EH (cell line): Measurements from ENCODE around the gene CRYBG2.

Source experiments
- DNase-seq: peaks from one replicate; pipeline ENCODE4 v3.0.0-alpha.2; 2015; ENCODE audit warnings: low read depth

CRYBG2 gene

GRCh38 chr1:26279456-26280332, 74.2 kb downstream of the CRYBG2 start, which contains the start of gene SH3BGRL3:
Gene SH3BGRL3 (plus strand): TSS chr1:26280086. CDS start chr1:26280156, 70 bp downstream.
- peak; percentile 87 for DNase-seq

GRCh38 chr1:26278724-26279455, 75.0 kb downstream of the CRYBG2 start:
- peak; percentile 87 for DNase-seq

DNA sequence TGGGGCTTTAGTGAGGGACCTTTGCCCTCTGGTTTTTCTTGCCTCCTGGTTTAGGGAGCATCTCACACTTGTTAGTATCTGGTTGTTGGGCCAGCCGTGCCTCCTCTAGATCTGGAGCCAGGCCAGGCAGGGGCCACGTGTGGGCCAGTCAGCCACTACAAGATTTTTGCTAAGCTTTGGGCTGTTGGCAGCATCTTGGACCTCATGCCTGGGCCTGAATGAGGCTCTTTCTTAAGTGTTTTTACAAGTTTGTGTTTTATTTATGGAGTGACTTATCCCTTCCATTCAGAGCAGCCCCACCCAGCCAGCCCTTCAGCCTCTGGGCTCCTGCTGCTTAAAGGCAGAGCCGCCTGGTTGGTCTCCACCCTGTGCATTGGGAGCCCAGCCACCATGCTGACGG, 75.6 kb downstream of the CRYBG2 start:
- DNase-seq, result peak; percentile 93

DNA sequence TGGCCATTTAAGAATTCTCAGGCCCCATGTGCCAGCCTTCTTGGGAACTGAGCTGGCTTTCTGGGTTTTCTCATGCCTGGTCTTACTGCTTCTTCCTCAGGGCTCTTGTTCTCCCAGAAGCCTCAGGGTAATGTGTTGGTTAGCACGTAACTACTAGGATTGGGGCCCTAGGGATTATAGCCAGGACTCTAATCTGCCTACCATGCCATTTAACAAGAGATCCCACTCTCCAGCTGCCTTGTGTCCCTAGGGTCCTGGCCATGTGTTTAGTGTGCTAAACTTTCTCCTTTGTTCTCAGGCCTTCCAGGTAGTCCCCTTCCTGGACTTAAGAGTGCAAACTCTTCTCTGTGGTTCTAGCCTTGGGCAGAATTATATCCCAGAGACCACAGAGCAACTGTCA, 76.2 kb downstream of the CRYBG2 start:
- no peak for DNase-seq

DNA sequence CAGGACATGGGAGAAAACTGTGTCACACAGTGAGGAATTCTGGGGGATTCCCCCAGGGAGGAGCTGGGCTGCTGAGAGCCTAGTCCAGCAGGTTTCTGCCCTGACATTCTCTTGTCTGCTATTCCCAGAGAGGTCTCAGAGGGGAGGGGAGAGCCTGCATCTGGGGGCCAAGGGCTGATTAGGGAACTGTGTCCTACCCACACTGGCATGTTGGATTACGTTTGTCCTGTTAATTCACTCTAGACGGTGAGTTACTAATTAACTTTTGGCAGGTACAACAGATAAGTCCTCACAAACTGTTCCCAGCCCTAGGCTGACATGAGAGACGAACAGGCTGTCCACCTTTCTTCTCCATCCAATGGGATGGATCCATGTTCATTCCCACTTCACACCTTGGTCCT, 76.7 kb downstream of the CRYBG2 start:
- DNase-seq, result no peak

GRCh38 chr1:26276432-26276838, 77.5 kb downstream of the CRYBG2 start:
- DNase-seq, result no peak

- DNase-seq, result peak; percentile 98
These were observed 78.1 kb downstream of the CRYBG2 start for GRCh38 chr1:26275580-26276431.

- DNase-seq, result no peak
These were observed 79.0 kb downstream of the CRYBG2 start for GRCh38 chr1:26274801-26275425.
